ENCODE measurements around the gene OR13A1.

DNA sequence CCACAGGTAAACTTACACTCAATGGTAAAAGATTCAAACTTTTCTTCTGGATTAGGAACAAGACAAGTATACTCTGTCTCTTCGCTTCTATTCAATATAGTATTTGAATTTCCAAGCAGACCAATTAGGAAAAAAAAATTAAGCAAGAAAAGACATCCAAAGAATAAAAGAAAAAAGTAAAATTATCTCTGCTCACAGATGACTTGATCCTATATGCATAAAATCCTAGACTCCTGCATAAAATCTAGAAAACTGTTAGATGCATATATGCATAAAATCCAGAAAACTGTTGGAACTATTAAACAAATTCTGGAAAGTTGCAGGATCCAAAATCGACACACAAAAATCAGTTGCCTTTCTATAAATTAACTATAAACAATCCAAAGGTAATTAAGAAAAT, at the start of gene OR13A1:
- TF ChIP-seq, protein P1, sequence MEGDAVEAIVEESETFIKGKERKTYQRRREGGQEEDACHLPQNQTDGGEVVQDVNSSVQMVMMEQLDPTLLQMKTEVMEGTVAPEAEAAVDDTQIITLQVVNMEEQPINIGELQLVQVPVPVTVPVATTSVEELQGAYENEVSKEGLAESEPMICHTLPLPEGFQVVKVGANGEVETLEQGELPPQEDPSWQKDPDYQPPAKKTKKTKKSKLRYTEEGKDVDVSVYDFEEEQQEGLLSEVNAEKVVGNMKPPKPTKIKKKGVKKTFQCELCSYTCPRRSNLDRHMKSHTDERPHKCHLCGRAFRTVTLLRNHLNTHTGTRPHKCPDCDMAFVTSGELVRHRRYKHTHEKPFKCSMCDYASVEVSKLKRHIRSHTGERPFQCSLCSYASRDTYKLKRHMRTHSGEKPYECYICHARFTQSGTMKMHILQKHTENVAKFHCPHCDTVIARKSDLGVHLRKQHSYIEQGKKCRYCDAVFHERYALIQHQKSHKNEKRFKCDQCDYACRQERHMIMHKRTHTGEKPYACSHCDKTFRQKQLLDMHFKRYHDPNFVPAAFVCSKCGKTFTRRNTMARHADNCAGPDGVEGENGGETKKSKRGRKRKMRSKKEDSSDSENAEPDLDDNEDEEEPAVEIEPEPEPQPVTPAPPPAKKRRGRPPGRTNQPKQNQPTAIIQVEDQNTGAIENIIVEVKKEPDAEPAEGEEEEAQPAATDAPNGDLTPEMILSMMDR (IDR thresholded peaks at IDR 0.05), result no peak
- TF ChIP-seq EZH2 (IDR thresholded peaks at IDR 0.05; ENCODE audit: borderline replicate concordance, insufficient read depth, low read depth, low read length, poor library complexity, severe bottlenecking), result no peak

All from B cell (primary cell).